K562 treated with DMSO at 1 percent for 4 hours (cell line): ENCODE data around the gene CLEC4C. TPM values are rescaled to one million over a fixed set of nuclear protein-coding genes. Genes with fewer than 3 reads are reported as not detected.

ENCODE experiments used
- total RNA-seq: library from RNA; unstranded; fragments of 300-600 nt; gene quantifications from 2 replicates; pipeline ENCODE4 v1.2.3, GENCODE V29; 2022; ENCODE audit not compliant: insufficient read depth

CLEC4C gene
- not detected in 2 replicates for total RNA-seq

GRCh38 chr12:7747246-7747645 is at the start of gene CLEC4C:
Gene CLEC4C, minus strand, starts transcription at chr12:7747375. Its CDS starts 27 bp downstream, at chr12:7747348.

DNA sequence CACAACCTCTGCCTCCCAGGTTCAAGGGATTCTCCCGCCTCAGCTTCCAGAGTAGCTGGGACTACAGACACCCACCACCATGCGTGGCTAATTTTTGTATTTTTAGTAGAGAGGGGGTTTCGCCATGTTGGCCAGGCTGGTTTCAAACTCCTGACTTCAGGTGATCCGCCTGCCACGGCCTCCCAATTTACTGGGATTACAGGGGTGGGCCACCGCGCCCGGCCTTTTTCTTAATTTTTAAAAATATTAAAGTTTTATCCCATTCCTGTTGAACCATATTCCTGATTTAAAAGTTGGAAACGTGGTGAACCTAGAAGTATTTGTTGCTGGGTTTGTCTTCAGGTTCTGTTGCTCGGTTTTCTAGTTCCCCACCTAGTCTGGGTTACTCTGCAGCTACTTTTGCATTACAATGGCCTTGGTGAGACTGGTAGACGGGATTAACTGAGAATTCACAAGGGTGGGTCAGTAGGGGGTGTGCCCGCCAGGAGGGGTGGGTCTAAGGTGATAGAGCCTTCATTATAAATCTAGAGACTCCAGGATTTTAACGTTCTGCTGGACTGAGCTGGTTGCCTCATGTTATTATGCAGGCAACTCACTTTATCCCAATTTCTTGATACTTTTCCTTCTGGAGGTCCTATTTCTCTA is 41.8 kb upstream of the CLEC4C start, which contains the start of gene NANOG:
NANOG (plus strand) TSS at position 519 of the 645 bp plus-strand sequence. CDS start 213 bp downstream, outside the sequence.

DNA sequence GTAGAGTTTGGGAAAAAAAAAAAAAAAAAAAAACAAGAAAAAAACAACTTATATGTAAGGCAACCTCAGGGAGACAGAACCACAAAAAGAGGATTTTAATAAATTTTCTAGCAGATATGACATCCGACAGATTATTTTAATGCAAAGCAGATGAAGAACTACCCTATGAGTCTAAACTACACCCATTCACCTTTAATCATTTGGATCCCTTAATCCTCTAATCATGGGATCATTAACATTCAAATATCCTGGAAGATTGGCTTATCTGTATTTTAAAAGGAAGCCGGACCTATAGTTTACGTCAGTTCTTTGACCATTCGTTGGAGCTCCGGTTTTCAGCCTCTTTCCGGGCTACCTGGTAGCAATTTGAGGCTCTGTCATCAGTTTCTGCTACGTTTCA is 36.0 kb downstream of the CLEC4C start, which contains the start of gene DPPA3:
DPPA3 (plus strand) TSS at position 301 of the 400 bp plus-strand sequence. CDS start 138 bp downstream, outside the sequence.

DNA sequence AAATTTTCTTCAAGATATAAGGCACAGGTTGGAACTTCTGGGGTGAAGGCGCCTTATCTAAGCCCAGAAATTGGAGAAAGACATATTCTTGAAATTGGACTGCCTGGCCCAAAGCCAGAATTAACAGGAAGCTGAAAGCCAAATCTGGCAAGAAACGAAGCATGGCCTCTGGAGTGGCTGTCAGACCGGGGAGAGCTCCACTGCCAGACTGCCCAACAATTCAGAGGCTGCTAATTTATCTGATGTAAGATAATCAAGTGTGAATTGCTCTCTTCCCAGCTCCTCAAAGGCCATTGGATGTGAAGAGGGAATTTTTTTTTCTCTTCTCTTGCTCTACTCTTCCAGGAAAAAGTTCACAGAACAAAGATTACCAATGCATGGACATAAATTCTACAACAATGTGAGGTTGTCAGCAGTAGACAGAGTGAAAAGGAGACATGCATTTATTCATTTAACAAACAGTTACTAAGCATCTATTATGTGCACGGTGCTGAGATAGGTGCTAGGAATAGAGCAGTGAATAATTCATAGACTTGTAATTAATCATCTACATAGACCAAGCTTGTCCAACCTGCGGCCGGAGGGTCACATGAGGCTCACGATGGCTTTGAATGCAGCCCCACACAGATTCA is 51.5 kb downstream of the CLEC4C start, which contains the start of gene GDF3:
GDF3 (minus strand) TSS at position 210 of the 632 bp plus-strand sequence; CDS start at position 163, 47 bp downstream.

Other genes starting within 250 kb of the CLEC4C start
- not detected in 2 replicates for gene CD163, start 243.6 kb downstream of the CLEC4C start, total RNA-seq
- not detected in 2 replicates for gene APOBEC1, start 81.5 kb downstream of the CLEC4C start, total RNA-seq
- gene GDF3, start 51.6 kb downstream of the CLEC4C start, total RNA-seq, result not detected in 2 replicates
- gene DPPA3, start 35.9 kb downstream of the CLEC4C start, total RNA-seq, result not detected in 2 replicates
- gene NANOGNB, start 17.8 kb upstream of the CLEC4C start, total RNA-seq, result not detected in 2 replicates
- not detected in 2 replicates for gene NANOG, start 42.0 kb upstream of the CLEC4C start, total RNA-seq
- 0.38 TPM in 1 of 2 replicates, not detected in the other for gene SLC2A14, start 125.5 kb upstream of the CLEC4C start, total RNA-seq
- 27.8 and 30.0 TPM in 2 replicates for gene SLC2A3, start 188.8 kb upstream of the CLEC4C start, total RNA-seq